Measurements from ENCODE around the gene CNTNAP2.

- TF ChIP-seq CTCF (IDR thresholded peaks at IDR 0.05; ENCODE audit: control extremely low read depth in 1 of 3, insufficient read depth in 1 of 3, low read depth in 1 of 3, low read length in 3 of 3) (no peak), NANOG (IDR thresholded peaks at IDR 0.05; ENCODE audit: insufficient read depth, low read depth, low read length, poor library complexity, severe bottlenecking) (no peak)
Measured at GRCh38 chr7:147759327-147759943, 1642.8 kb downstream of the CNTNAP2 start.
